Central memory CD4-positive, alpha-beta T cell (primary cell): Measurements from ENCODE around the gene ZNF664.

ENCODE experiments used
- DNase-seq: peaks from one replicate; pipeline ENCODE4 v3.0.0; 2022
- total RNA-seq, 3 experiments: gene quantifications; one replicate each; lab custom pipeline; 2026; lab: John Stamatoyannopoulos, UW

The ZNF664 gene
- 29.3 to 103 (median 70.6) reads per million in 3 experiments for total RNA-seq

DNA sequence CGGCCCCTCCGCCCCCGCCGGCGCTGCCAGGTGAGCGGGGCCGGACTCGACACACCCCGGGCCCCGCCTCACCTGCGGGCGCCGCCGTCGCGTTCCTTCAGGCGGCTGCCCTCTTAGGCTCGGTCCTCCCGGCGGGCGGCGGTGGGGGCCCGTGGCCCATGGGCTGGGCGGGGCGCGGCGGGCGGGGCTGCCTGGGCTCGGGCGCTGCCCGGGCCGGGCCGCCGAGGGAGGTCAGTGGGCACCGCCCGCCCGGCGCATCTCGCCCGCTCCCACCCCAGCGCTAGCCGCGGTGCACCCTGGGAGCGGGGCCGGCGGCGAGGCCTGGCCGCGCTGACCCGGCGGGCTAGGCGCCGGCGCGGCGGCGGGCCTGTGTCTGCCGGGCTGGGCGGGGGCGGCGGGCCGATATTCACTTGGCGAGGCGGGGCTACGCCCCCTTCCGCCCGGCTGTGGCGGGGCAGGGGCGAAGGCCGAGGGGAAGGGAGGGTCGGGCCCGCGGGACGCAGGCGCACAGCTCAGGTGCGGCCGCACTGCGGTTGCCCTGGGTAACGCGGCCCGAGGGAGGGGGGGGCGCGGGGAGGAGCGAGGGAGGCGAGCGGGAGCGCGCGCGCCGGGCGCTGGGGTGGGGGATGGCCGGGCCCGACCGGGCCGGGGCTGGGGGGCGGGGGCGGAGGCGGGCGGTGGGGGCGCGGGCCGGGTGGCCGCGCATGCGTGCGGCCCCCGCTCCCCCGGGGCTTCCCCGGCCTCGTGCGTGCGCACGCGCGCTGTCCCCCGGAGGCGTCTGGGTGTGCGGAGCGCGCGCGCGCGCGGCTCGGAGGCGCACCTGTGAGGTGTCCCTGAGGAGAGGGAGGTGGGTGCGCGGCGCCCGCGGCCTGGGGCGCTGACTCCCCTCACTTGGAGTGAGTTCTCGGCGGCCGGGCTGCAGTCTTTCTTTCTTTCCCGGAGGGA is at the start of gene ZNF664, which contains the start of gene CCDC92:
TSS of gene ZNF664 (plus strand) at position 759 of the 945 bp plus-strand sequence. CDS start 38,930 bp downstream, outside the sequence.
TSS of gene CCDC92 (minus strand) at position 375 of the 945 bp plus-strand sequence. CDS start 28,526 bp downstream, outside the sequence.
- peak; percentile 92 for DNase-seq

DNA sequence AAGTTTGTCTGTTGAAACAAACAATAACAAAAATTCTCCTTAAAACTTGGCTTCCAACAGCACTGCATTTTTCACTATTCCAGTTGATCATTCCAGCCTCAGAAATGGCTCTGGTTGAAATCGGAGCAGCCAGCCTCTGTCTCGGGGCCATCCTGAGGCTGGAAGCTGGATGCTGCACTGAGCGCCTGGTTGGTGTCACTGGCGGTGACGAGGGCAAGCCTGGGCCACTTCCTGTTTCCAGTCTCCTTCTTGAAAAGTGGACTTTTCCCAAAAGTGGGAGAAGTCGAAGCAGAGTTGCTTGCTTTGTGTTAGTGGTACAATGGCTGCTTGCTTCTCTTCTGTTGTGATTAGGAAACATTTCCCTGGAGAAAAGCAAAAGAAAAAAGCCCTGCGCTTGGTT is 49.1 kb upstream of the ZNF664 start:
- no peak for DNase-seq

DNA sequence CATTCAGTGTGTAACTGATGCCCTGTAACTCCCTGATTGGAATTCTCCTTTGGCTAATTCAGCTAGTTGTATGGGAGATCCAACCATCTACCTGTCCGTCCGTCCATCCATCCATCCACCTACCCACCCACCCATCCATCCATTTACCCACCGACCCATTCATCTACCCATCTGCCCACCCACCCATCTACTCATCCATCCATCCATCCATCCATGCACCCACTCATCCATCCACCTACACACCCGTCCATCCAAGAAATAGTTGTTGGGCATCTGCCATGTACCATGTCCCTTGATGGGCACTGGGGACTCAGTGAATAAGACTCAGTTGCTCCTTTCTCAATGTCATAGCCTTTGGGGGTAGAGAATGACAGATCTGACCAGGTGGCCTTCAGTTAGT is 48.5 kb upstream of the ZNF664 start:
- DNase-seq, result no peak

DNA sequence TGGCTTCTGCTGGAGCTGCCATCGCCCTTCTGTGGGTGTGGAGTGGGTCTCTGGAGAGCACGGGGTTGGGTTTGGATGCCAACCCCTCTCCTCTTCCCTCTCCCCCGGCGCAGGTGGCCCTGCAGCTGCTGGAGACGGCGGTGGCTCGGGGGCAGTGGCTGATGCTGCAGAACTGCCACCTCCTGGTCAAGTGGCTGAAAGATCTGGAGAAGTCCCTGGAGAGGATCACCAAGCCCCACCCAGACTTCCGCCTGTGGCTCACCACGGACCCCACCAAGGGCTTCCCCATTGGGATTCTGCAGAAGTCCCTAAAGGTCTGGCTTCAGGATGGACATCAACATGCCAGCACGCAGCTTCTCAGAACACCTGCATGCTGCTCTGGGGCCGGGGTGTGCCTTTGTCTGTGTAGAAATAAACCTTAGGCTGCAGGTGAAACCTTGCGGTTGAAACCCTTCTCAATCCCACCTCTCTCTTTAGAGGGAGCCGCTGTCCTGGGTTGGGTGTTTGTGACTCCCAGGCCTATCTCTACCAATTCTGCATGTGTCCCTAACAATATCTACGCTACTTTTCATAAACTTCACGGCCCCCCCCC is 44.6 kb upstream of the ZNF664 start:
- DNase-seq, result no peak

DNA sequence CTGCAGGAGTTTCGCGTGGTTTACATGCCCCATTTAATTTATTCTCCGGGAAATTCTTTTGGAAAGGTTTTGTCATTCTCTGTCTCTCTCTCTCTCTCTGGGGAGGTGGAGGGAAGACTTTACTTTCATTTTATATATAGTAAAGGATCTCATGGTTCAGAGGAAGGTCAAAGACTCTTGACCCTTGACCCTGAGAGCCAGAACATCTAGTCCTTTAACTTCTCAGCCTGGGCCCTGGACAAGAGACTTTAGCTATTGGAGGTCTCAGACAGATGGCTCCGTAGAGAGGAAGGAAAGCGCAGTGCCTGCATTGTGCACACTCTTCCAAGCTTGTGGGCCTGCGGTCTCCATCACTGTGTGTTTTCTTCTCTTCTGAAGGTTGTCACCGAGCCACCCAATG is 44.1 kb upstream of the ZNF664 start:
- DNase-seq, result no peak

DNA sequence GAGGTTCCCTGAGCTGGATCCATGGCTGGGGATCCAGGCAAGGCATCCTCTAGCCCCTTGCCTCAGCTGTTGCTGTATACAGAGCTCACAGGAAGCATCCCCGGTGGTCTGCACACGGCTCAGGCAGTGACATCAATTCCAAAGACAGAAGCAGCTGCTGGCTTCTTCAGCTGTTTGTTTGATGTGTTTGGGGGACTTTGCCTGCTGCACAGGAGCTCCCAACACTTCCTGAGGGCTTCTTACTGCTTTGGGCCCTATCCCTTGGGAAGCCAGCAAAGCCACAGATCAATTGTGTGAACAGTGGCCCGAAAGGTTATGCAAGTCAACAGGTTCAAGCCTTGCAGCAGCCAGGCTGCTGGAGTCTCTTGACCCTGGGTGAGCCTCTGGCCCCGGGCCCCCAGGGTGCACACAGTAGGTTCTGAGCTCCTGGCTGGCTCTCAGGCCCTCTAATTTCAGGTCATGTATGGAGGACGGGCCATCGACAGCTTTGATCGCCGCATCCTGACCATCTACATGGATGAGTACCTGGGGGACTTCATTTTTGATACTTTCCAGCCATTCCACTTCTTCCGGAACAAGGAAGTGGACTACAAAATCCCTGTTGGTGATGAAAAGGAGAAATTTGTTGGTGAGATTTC is 43.0 kb upstream of the ZNF664 start:
- DNase-seq, result no peak

DNA sequence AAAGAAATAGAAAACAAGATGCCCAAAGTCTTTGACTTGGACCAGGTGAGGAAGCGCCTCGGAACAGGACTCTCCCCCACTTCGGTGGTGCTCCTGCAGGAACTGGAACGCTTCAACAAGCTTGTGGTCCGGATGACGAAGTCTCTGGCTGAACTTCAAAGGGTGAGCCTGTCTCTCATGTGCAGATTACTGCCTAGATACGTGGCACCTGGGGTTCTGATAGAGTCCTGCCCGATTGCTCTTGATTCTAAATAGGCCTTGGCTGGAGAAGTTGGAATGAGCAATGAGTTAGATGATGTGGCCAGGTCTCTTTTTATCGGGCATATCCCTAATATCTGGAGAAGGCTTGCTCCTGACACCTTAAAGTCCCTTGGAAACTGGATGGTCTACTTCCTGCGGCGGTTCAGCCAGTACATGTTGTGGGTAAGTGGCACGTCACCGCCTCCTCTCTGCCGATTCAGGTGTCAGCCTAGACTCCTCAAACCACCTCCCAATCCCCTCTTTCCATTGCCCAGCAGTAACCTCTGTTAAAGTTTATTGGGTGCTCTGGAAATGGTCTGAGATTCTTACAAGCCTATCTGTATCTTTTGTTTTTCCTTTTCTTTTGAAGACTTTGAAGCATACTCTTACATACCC is 41.2 kb upstream of the ZNF664 start:
- DNase-seq, result peak; percentile 64

DNA sequence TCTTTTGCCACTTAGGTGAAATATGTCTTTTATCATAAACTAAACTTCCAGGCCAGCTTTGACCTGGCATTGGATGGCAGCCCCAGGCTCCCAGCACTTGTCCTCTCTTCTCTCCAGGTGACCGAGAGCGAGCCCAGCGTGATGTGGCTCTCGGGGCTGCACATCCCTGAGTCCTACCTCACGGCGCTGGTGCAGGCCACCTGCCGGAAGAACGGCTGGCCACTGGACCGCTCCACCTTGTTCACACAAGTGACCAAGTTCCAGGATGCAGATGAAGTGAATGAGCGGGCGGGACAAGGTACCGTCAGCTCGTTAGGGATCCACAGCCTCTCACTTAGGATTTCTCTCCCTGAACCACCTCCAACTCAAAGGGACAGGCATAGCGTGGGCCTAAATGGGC is 39.8 kb upstream of the ZNF664 start:
- DNase-seq, result no peak

DNA sequence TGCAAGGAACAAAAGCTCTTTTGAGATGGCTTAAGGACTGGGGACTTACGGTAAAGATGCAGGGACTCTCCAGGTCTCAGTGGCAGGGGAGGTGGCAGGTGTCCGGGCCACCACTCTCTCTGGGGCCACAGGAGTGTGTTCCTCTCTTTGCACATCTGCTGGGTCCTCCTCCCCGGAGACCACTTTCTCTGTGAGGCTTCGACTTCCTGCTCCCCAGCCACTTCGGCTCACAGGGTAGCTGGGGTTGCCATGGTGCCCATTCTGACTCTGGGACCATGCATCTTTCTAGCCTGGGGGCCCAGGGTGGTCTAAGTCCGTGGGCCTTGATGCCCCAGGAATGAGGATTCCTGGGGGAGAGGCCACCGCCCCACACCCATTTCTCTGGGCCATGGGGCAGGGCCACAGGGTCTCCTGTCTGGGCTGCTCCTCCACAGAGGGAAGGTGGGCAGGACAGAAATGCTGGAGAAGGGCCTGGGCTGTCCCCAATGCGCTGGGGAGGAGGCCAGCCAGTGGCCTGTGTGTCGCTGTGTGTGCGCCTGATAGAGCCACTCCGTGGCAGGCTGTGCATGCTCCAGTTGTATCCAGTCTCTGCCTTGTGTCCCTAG is 38.9 kb upstream of the ZNF664 start:
- no peak for DNase-seq

DNA sequence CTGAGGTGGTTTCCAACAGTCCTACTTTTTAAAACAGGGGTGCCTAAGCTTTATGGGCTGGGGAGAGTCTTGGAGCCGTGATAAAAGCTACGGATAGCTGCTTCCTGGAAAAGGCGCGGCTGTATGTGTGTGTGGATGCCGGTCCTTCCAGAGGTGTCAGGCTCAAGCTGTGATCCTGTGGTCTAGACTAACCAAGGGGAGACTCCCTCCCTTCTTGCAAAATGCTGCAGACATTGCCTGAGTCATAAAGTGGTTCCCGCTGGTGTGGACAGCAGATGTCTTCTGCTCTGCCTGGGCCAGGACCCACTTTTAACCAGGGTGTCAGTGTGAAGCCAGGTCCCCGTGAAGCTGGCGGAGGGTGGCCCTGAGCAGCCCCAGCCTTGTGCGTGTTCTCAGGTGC is 38.2 kb upstream of the ZNF664 start:
- no peak for DNase-seq

DNA sequence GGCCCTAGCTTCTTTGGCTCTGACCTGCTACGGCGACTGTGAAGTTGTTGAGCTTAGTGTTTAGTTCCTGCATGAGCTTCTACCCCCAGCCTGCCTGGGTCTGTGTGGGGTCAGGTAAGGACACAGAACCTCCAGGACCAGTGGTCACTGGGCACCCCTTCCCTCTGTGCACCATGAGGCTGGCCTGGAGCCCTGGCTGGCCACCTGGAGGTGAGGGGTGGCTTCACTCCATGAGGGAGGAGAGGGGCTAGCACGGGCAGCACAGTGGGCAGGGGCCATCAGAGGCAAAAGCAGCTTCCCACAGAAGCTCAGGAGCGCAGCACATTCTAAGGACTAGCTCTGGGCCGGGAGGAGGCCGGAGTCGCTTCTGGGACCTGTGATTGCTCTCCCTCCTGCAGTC is 37.1 kb upstream of the ZNF664 start:
- no peak for DNase-seq

DNA sequence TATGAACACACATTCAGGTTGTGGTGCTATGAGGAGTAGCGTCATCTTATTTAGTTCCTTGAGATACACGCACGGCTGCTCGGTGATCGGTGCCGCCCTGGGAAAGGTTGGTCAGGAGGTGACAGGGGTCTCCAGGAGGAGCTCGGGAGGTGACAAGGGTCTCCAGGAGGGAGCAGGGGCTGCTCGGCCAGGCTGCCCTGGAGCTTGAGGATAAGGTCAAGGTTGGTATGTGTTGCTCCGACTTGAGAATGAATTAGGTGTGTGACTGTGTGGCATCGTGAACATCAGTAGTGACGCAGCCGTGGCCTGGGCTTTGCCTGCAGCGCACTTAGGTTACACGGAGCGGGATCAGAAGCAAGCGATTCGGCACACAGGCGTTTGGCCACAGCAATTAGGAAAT is 36.5 kb upstream of the ZNF664 start:
- DNase-seq, result no peak

DNA sequence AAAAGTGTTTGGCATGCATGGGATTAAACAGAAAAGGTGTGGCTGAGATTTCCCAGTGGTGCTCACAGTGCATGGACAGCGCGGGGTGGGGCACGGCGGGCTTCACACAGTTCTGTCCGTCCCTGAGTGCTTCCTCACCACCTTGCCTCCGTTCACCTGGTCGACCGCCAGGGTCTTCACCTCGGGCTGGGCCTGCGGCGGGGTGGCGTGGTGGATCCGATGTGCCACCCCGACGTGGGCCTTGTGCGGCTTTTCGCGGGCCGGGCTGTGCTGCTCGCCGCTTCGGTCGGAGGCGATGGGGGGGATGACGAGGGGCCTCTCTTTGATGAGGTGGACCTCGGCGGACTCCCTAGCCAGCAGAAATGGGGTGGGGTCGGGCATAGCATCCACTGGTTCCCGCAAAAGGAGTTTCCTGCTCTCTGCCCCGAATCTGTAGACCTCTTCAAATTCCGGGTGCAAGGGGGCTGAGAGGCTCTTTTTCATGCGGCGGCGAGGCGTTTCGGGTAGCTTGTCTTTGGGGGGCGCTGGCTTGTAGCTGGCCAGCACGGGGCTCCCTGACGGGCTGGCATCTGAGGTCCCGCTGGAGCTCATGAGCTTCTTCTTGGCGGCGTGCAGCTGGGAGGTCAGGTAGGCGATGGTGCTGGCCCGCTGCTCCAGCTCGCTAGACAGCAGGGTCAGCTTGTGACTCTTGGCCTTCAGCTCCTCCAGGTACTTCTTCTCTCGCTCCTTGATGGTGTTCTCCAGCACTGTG is 35.9 kb upstream of the ZNF664 start:
- no peak for DNase-seq

DNA sequence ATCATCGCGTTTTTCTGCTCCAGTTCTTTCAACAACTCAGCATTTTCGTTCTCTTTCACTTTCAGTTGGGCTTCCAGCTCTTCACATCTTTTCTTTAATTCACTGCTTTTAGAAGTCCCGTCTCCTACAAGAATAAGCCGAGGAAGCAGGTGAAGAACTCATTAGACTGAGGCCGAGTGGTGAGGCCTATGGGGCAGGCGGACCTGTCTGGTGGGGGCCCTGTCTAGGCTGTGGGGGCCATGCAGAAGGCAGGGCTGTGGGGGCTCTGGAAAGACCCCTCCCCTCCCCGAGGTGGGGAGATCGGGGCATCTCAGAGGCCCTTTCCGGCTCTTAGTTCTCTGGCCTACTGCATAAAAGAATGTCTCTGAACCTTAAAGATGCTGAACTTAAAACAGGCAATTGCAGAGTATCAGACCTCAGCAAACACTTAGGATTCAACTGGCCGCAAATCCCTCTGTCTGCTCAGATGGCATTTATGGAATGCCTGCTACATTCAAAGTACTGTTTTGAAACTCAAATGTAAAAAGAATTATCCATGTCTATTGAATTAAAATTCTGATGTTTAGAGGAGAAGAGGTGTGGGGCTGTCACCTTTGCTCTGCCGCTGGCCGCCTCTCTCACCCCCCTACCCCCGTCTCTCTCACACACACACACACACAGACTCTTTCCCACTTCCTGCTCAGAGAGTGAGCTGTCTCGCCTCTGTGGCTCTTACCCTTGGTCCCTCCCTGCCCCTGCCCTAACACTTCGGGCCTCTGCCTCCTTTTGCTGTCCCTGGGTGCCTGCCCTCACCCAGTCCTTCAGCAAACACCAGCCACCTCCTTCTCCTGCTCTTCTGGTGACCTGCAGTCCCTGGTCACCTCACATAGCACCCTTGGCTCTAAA is 35.1 kb upstream of the ZNF664 start:
- DNase-seq, result peak; percentile 52

DNA sequence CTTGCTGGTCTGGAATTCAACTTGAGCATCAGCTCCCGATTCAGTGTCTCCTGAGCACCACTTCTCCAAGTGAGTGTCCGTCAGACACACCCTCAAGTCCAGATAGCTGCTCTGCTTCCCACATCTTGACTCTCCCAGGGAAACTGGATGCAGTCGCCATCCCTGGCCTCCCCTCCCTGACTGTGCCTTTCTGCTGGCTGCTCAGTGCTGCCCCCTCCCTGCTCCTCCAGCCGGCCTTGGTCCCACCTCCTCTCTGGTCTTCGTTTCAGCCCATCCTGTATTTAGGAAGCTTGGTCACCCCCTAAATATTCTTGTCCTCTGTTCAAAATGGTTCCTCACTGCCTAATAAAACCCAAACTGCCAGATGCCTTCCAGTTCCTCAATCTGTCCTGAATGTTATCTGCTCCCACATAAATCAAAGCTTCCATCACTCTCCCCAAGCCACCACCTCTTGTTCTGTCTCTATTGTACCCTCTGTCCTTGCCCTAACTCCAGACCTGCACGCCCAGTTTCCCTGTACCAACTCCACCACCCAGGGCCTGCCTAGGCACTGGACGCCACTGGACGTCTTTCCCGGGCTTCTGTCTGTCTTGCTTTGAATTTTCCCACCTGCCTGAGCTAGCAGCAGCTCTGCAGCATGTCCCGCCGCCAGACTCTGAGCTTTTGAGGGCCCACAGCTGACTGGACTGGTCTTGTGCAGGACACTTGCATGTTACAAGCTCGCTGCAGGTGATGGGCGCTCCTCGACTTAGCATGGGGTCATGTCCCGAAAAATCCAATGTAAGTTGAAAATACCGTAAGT is 34.1 kb upstream of the ZNF664 start:
- DNase-seq, result no peak

DNA sequence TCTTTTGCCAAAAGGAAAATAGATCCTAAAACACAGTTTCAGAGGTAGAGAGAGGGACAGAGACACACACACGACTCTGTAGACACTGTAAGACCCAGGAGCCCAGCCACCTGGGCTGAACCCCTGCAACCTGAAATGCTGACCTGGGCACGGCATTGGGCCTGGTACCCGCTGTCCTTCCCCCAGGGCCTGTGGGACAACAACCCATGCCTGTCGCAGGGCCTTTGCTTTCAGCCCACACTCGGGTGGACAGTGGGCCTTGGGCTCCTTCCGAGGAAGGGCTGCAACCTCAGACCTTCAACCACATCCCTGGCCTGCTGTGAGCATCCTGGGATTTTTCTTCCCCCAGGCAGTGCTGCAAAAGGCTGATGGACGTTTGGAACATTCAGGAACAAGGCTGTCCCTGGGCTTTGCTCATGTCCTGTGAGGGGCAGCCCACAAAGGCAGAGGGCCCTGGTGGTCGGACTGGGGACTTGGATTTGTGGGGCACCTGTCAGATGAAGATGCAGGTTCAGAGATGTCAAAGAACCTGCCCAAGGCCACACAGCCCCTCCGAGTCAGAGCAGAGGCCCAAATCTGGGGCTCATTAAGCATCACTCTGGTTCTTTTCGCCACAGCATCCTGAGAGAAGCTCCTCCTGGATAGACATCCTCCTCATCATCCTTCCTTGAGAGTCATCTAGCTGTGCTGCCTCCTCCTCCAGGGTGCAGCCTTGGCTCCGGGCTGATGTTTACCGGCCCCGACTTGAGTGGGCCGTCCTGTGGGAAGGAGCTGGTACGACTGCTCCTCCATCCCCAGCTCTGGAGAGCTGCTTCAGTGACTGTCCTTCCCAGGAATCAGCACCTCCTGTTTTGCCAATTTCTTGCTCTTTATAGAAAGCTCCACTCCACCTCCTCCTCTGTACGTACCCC is 33.0 kb upstream of the ZNF664 start:
- no peak for DNase-seq

DNA sequence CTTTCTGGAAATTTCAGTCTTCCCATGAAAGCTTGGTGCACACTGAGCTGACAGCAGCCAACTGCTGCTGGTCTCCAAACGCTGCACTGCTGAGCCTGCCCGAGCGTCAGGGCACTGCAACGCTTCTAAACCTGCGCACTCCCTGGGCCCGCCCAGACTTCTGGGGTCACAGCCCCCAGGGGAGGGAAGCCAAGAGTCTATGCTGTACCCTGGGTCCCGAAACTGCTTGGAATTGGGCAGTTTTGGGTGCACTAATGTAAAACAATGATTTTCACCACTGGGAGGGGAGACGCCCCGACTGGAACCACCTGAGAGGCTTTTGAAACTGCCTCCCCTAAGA is 32.4 kb upstream of the ZNF664 start:
- DNase-seq, result no peak

DNA sequence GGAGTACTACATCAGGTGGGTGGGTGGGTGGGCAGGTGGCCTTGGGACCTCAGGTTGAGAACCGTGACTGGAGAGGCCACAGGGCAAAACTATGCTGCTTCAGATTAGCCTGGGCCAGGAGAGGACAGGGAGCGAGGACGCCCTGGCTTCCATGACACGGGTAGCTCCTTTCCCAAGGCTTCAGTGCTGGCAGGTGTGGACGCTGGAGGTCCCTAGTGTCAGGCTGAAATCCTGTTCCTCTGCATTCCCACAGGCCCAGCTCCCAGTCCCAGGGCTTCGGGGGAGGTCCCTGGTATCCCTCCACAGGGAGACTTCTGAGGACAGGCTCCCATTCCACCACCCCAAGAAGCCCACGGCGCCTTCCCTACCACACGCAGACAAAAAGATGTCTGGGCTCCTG is 32.0 kb upstream of the ZNF664 start:
- DNase-seq, result no peak
